Spleen (tissue), 7 donors: ENCODE results near the gene LRSAM1.

Experiments used
- CTCF ChIP-seq, 11 experiments: fragments of 200-600 bp in 7 of 11; fragments of 450-650 bp in 4 of 11; sonication (generic) in 4 of 11; IDR thresholded peaks in 8 of 11; conservative IDR thresholded peaks in 3 of 11; 1 replicate in 7 of 11; 2 replicates in 4 of 11; pipeline versions ENCODE4 v1.4.0 to v1.8.0; 2016 to 2021; ENCODE audit warnings: antibody characterized with exemption in 11 of 11, inconsistent platforms in 4 of 11, mild to moderate bottlenecking in 1 of 11
- POLR2A ChIP-seq, 3 donors: fragments of 450-650 bp; IDR thresholded peaks; one replicate each; pipeline ENCODE4 v1.5.1; 2017; ENCODE audit warnings: antibody characterized with exemption in 3 of 3, mild to moderate bottlenecking in 1 of 3
- POLR2AphosphoS5 ChIP-seq, 3 donors: sonication (generic); formaldehyde crosslinking; IDR thresholded peaks; one replicate each; pipeline ENCODE4 v1.5.1; 2017; ENCODE audit warnings: antibody characterized with exemption in 3 of 3
- donor health status: DM: no; HTN: no; CAD: no; lungs with moderate emphysema.
- donor health status: DM: no; HTN: no; CAD: no.
- donor health status: DM: no; HTN: no; CAD: no.

GRCh38 chr9:127422133-127422782 is 29.1 kb upstream of the LRSAM1 start:
- TF ChIP-seq CTCF (IDR thresholded peaks at IDR 0.05 in 8 of 11, conservative IDR thresholded peaks at IDR 0.05 in 3 of 11) (no peak), POLR2A (IDR thresholded peaks at IDR 0.05) (no peak), POLR2AphosphoS5 (IDR thresholded peaks at IDR 0.05) (no peak)
